SJSA1 (cell line): ENCODE data around the gene EMILIN3. TPM values are rescaled to one million over a fixed set of nuclear protein-coding genes. Genes with fewer than 3 reads are reported as not detected.
A peak's percentile ranks its signal among the peaks of the same experiment; 100 is the strongest.

Experiments used
- DNase-seq, 2 experiments: peaks; one replicate each; pipeline ENCODE4 v3.0.0-alpha.2; 2015 to 2020; ENCODE audit warnings: low spot score in 2 of 2, low read depth in 1 of 2
- H3K27ac ChIP-seq: fragments of 250-450 bp; sonication (Bioruptor Pico); 2 replicates; pipeline ENCODE4 v1.5.1; 2020; ENCODE audit warnings: mild to moderate bottlenecking, moderate library complexity
- H3K27me3 ChIP-seq: fragments of 250-450 bp; sonication (Bioruptor Pico); replicated peaks from 2 replicates; pipeline ENCODE4 v1.5.1; 2020; ENCODE audit warnings: mild to moderate bottlenecking, moderate library complexity
- H3K36me3 ChIP-seq: fragments of 250-450 bp; sonication (Bioruptor Pico); 2 replicates; pipeline ENCODE4 v1.5.1; 2020; ENCODE audit warnings: mild to moderate bottlenecking
- H3K4me1 ChIP-seq: fragments of 250-450 bp; sonication (Bioruptor Pico); replicated peaks from 2 replicates; pipeline ENCODE4 v1.6.1; 2021; ENCODE audit warnings: mild to moderate bottlenecking
- H3K4me3 ChIP-seq: fragments of 250-450 bp; sonication (Bioruptor Pico); 2 replicates; pipeline ENCODE4 v1.5.1; 2020; ENCODE audit warnings: mild to moderate bottlenecking
- H3K9me3 ChIP-seq: fragments of 250-450 bp; sonication (Bioruptor Pico); replicated peaks from 2 replicates; pipeline ENCODE4 v1.5.1; 2020; ENCODE audit warnings: mild to moderate bottlenecking
- total RNA-seq: library from RNA; depleted of rRNA; stranded (reverse); fragments of >200 nt; shearing (Covaris generic); gene quantifications from 2 replicates; pipeline ENCODE4 v1.2.3, GENCODE V29; 2014; rRNA removed

EMILIN3 gene
- total RNA-seq = not detected in 2 replicates

- H3K9me3 ChIP-seq = no peaks in the 10 kb centered on the region
- no peak within 1 kb of the TSS for H3K4me3 ChIP-seq
- no peak within 1 kb of the TSS for H3K27ac ChIP-seq
- H3K27me3 ChIP-seq = peaks cover 38% of the 10 kb centered on the region
- peaks cover 3% of the 10 kb centered on the region; the same call in 1 of the 2 replicates for H3K4me1 ChIP-seq
- no peak for DNase-seq
- H3K36me3 ChIP-seq = no peaks in the 10 kb centered on the region
Measured at GRCh38 chr20:41366546-41367392, at the start of gene EMILIN3. TSS of gene EMILIN3 (minus strand) at chr20:41366818. CDS start at chr20:41366634, 184 bp downstream.

- no peaks in the 10 kb centered on the region for H3K9me3 ChIP-seq
- H3K27me3 ChIP-seq = no peaks in the 10 kb centered on the region
- no peak overlapping the region for H3K27ac ChIP-seq
- no peak for DNase-seq
- H3K4me3 ChIP-seq = no peak overlapping the region
- no peaks in the 10 kb centered on the region for H3K4me1 ChIP-seq
- H3K36me3 ChIP-seq = peaks cover 74% of the 10 kb centered on the region
Measured at GRCh38 chr20:41415191-41415590, 48.6 kb upstream of the EMILIN3 start.

- Histone ChIP-seq H3K4me3 (no peak overlapping the region), H3K4me1 (peaks cover 15% of the 10 kb centered on the region), H3K9me3 (no peaks in the 10 kb centered on the region), H3K36me3 (peaks cover 75% of the 10 kb centered on the region), H3K27ac (no peak overlapping the region), H3K27me3 (no peaks in the 10 kb centered on the region)
- no peak for DNase-seq
Measured at GRCh38 chr20:41413169-41413568, 46.6 kb upstream of the EMILIN3 start.

- Histone ChIP-seq H3K4me3 (no peak overlapping the region), H3K36me3 (peaks cover 75% of the 10 kb centered on the region), H3K9me3 (no peaks in the 10 kb centered on the region), H3K27ac (no peak overlapping the region), H3K27me3 (no peaks in the 10 kb centered on the region), H3K4me1 (peaks cover 16% of the 10 kb centered on the region)
- no peak for DNase-seq
Measured at GRCh38 chr20:41412324-41413120, 45.9 kb upstream of the EMILIN3 start.

- Histone ChIP-seq H3K36me3 (peaks cover 75% of the 10 kb centered on the region), H3K4me1 (peaks cover 16% of the 10 kb centered on the region), H3K9me3 (no peaks in the 10 kb centered on the region), H3K27ac (no peak overlapping the region), H3K4me3 (no peak overlapping the region), H3K27me3 (no peaks in the 10 kb centered on the region)
- peak in 1 of 2 experiments; percentile 13 for DNase-seq
Measured at GRCh38 chr20:41411391-41411847, 44.8 kb upstream of the EMILIN3 start.

- H3K9me3 ChIP-seq = no peaks in the 10 kb centered on the region
- H3K4me1 ChIP-seq = peaks cover 16% of the 10 kb centered on the region
- no peak overlapping the region for H3K4me3 ChIP-seq
- no peaks in the 10 kb centered on the region for H3K27me3 ChIP-seq
- peak; percentile 81 to 90 for DNase-seq
- H3K27ac ChIP-seq = no peak overlapping the region
- peaks cover 76% of the 10 kb centered on the region for H3K36me3 ChIP-seq
Measured at GRCh38 chr20:41408986-41409385, 42.4 kb upstream of the EMILIN3 start.

- Histone ChIP-seq H3K27me3 (no peaks in the 10 kb centered on the region), H3K4me1 (peaks cover 16% of the 10 kb centered on the region), H3K9me3 (no peaks in the 10 kb centered on the region), H3K27ac (no peak overlapping the region), H3K4me3 (no peak overlapping the region), H3K36me3 (peaks cover 74% of the 10 kb centered on the region)
- no peak for DNase-seq
Measured at GRCh38 chr20:41408156-41408794, 41.7 kb upstream of the EMILIN3 start.

- H3K36me3 ChIP-seq = peaks cover 70% of the 10 kb centered on the region
- DNase-seq = no peak
Measured at GRCh38 chr20:41407607-41408006, 41.0 kb upstream of the EMILIN3 start.

GRCh38 chr20:41406896-41407444 lies 40.4 kb upstream of the EMILIN3 start:
- DNase-seq = no peak
- H3K4me3 ChIP-seq = no peak overlapping the region
- peaks cover 63% of the 10 kb centered on the region for H3K36me3 ChIP-seq
- no peaks in the 10 kb centered on the region for H3K9me3 ChIP-seq
- peaks cover 16% of the 10 kb centered on the region for H3K4me1 ChIP-seq
- H3K27ac ChIP-seq = no peak overlapping the region
- no peaks in the 10 kb centered on the region for H3K27me3 ChIP-seq

More at GRCh38 chr20:41407607-41408006, 41.0 kb upstream of the EMILIN3 start:
- Histone ChIP-seq H3K9me3 (no peaks in the 10 kb centered on the region), H3K27me3 (no peaks in the 10 kb centered on the region), H3K4me3 (no peak overlapping the region), H3K4me1 (peaks cover 16% of the 10 kb centered on the region), H3K27ac (no peak overlapping the region)

GRCh38 chr20:41406353-41406752 lies 39.7 kb upstream of the EMILIN3 start:
- no peak for DNase-seq
- H3K27me3 ChIP-seq = no peaks in the 10 kb centered on the region
- H3K9me3 ChIP-seq = no peaks in the 10 kb centered on the region
- H3K36me3 ChIP-seq = peaks cover 58% of the 10 kb centered on the region
- no peak overlapping the region for H3K27ac ChIP-seq
- peaks cover 16% of the 10 kb centered on the region for H3K4me1 ChIP-seq
- no peak overlapping the region for H3K4me3 ChIP-seq

GRCh38 chr20:41405436-41405835 lies 38.8 kb upstream of the EMILIN3 start:
- H3K27me3 ChIP-seq = no peaks in the 10 kb centered on the region
- peaks cover 16% of the 10 kb centered on the region for H3K4me1 ChIP-seq
- H3K4me3 ChIP-seq = no peak overlapping the region
- DNase-seq = no peak
- H3K27ac ChIP-seq = no peak overlapping the region
- no peaks in the 10 kb centered on the region for H3K9me3 ChIP-seq
- peaks cover 56% of the 10 kb centered on the region for H3K36me3 ChIP-seq

- DNase-seq = no peak
- H3K27ac ChIP-seq = no peak overlapping the region
- H3K4me1 ChIP-seq = peaks cover 5% of the 10 kb centered on the region
- no peaks in the 10 kb centered on the region for H3K9me3 ChIP-seq
- no peak overlapping the region for H3K4me3 ChIP-seq
- H3K27me3 ChIP-seq = no peaks in the 10 kb centered on the region
- H3K36me3 ChIP-seq = peaks cover 44% of the 10 kb centered on the region
Measured at GRCh38 chr20:41403604-41404003, 37.0 kb upstream of the EMILIN3 start.

- DNase-seq = no peak
- peaks cover 4% of the 10 kb centered on the region; the same call in 1 of the 2 replicates for H3K36me3 ChIP-seq
Measured at GRCh38 chr20:41398408-41398807, 31.8 kb upstream of the EMILIN3 start.

More at GRCh38 chr20:41398408-41398807, 31.8 kb upstream of the EMILIN3 start:
- Histone ChIP-seq H3K27ac (no peak overlapping the region), H3K4me1 (no peaks in the 10 kb centered on the region), H3K4me3 (no peak overlapping the region), H3K27me3 (no peaks in the 10 kb centered on the region), H3K9me3 (no peaks in the 10 kb centered on the region)
